ENCODE measurements around the gene TAF1D. TPM values are rescaled to one million over a fixed set of nuclear protein-coding genes. Genes with fewer than 3 reads are reported as not detected.
"Not testable (repeated sequence)": the region's sequence is repeated elsewhere in the genome, so short reads cannot be mapped to it uniquely, and the experiment has no call there.

TAF1D gene, protein sequence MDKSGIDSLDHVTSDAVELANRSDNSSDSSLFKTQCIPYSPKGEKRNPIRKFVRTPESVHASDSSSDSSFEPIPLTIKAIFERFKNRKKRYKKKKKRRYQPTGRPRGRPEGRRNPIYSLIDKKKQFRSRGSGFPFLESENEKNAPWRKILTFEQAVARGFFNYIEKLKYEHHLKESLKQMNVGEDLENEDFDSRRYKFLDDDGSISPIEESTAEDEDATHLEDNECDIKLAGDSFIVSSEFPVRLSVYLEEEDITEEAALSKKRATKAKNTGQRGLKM
- polyA plus RNA-seq, result 100 to 1,000 TPM in 2 of 3 donors, 10 to 100 TPM in 1; 74.6 to 340 (median 102) TPM

DNA sequence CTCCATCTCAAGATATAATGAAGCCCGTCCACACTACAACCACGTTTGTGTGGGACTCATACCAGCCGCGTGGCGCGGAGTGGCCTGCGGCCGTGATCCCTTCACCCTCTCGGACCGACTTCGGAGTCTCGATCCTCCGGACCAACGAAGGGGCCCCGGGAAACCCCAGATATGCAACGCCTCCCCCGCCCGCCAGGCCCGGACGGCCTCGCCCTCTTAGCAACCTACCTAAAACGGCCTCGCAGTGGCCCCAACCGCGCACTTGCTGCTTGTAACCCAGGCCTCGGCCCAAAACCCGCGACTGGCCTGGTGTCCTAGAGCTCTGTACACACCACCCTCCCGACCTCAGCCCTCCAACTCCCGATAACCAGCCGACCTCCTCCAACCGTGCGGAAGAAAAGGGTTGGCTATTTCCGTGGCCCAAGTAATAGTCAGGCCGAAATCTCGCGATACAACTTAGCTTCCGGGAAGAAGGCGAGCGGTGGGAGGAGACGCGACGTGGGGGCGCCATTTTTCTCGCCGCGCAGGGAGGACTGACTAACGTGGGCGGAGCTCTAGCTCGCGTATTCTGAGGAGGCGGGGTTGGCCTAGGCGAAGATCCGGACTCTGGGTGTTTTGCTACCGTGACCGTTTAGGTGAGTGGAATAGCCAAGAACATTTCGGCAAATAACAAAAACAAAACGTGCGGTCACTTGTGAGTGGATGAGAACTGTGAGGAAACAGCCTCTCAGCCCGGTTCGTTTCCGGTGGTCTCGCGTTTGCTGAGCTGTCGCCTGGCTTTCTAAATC is at the start of gene TAF1D, which contains the start of gene C11orf54:
Gene TAF1D (minus strand): TSS at position 402 of the 788 bp plus-strand sequence. CDS start 2,191 bp downstream, outside the sequence.
Gene C11orf54 (plus strand): TSS at position 579 of the 788 bp plus-strand sequence. CDS start 5,722 bp downstream, outside the sequence.
- 0 to 1% (median 0%) methylated on average over 65 of the region's 65 CpGs for WGBS, 3 donors
- H3K27ac ChIP-seq (ENCODE audit: low read depth, low read length), result peak within 1 kb of the TSS; percentile 85

DNA sequence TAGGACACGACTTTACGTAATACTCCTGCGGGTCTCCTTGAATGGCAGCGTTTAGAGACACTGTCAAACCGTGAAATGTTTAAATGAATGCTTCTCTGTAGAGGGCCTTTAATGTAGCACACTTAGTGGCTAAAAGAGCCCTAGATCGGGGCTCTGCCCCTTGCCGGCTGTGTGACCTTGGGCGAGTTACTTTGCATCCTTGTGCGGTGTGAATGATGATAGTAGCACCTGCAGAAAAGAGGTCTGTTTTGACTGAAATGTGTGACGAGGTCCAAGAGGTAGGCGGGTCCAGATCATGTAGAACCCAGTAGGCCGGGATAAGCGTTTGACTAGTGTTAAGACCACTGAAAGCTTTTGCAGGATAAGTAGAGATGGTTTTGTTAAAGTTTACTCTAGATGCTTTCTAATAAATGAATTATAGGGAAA is 43.7 kb upstream of the TAF1D start:
- no peak overlapping the region for H3K27ac ChIP-seq (ENCODE audit: low read depth, low read length)
- WGBS, 3 donors, result 0 to 1% (median 0%) methylated on average over 13 of the region's 13 CpGs

DNA sequence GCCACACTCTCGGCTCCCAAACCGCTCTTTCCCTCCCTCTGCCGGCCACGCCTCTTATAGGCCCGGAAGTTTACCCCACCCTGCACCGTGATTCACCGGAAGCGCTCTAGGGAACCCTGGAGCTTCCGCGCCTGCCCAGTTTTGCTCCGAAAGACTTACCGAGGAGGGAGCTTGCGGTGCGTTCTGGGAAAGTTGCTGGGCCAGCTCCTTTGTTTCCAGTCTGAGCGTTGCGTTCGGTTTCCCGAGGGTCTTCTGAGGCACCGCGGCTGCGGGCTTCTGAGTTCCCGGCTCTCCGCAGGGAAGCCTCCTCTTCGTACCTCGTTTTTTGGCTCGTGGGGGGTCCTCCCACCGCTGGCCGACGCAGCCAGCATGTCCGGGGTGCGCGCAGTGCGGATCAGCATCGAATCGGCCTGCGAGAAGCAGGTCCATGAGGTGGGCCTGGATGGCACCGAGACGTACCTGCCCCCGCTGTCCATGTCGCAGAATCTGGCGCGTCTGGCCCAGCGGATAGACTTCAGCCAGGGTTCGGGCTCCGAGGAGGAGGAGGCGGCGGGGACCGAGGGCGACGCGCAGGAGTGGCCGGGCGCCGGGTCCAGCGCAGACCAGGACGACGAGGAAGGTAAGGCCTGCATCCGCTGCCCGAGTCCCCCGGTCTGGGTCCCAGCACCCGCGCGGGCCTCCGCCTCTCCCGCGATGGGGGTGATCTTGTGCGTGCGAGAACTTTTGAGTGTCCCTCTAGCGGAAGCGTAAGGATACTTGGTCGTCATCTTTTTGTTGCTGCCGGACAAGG is 43.0 kb upstream of the TAF1D start, which contains the start of gene MED17:
Gene MED17 (plus strand): TSS at position 138 of the 790 bp plus-strand sequence. CDS start 232 bp downstream, at position 370.
- peak within 1 kb of the TSS; percentile 86 for H3K27ac ChIP-seq (ENCODE audit: low read depth, low read length)
- WGBS, 3 donors, result 0 to 1% (median 0%) methylated on average over 58 to 72 of the region's 72 CpGs

DNA sequence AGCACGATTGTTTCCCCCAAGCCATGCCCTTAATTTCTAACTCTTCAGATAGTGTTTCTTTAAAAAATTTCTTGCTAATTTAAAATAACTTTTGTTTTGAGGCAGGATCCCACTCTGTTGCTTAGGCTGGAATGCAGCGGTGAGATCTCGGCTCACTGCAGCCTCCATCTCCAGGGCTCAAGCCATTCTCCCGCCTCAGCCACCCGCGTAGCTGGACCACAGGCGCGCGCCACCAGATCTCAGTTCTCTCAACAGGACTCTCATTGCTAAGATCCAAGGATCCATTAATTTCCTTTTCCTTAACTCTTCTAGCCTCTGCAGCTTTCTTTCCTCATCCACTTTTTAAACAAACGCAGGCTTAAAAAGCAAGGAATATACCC is 42.5 kb upstream of the TAF1D start:
- no peak overlapping the region for H3K27ac ChIP-seq (ENCODE audit: low read depth, low read length)
- WGBS, 3 donors, result 0% methylated on average over 10 of the region's 10 CpGs

DNA sequence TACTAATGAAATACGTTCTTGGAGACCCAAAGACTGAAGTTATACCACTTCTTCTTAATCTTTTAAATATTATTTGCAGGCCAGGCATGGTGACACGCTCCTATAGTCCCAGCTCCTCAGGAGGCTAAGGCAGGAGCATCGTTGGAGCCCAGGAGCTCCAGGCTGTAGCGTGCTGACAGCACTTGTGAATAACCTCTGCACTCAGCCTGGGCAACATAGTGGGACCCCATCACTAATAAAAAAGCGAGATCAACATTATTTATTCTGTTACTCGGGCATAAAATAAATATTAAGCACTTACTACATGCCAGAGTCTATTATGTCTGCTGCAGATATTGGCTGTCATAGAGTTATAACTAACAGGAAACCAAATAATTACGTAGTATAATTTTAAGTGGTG is 42.1 kb upstream of the TAF1D start:
- H3K27ac ChIP-seq (ENCODE audit: low read depth, low read length), result no peak overlapping the region
- 50 to 60% (median 52%) methylated on average over 7 of the region's 7 CpGs for WGBS, 3 donors

DNA sequence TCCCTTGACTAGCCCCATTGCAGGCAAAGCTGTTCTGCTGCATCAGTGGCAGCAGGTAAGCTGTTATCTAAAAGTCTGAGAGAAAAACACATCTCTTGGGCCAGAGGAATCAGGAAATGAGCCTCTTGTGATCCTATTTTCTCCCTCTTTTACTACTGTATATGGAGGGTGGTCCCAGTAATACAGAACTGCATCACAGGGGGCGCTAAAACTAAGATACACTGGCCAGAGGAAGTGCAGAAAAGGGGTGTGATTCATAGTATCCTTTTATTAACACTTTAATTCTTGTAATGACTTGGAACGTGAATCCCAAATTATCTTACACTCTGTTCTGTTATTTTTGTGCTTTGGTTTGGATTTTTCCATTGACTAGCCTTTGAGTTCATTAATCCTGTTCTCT is 34.0 kb upstream of the TAF1D start:
- 58 to 65% (median 60%) methylated on average over 2 of the region's 2 CpGs for WGBS, 3 donors
- no peak overlapping the region for H3K27ac ChIP-seq (ENCODE audit: low read depth, low read length)

DNA sequence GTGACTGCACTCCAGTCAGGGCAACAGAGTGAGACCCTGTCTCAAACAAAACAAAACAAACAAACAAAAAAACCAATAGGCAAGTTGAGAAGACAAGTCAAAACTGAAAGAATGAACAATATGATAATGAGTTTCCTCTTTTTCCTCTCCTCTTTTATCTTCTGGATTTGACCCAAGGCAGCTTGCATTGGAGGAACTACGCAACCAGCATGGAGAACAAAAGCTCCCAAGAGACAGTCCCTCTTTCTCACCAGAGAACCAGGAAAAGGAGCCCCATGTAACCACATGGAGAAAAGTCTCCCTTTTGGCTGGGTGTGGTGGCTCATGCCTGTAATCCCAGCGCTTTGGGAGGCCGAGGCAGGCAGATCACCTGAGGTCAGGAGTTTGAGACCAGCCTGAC is 33.3 kb upstream of the TAF1D start:
- H3K27ac ChIP-seq (ENCODE audit: low read depth, low read length), result not testable (repeated sequence)
- WGBS, 3 donors, result 81 to 94% (median 85%) methylated on average over 3 of the region's 3 CpGs

DNA sequence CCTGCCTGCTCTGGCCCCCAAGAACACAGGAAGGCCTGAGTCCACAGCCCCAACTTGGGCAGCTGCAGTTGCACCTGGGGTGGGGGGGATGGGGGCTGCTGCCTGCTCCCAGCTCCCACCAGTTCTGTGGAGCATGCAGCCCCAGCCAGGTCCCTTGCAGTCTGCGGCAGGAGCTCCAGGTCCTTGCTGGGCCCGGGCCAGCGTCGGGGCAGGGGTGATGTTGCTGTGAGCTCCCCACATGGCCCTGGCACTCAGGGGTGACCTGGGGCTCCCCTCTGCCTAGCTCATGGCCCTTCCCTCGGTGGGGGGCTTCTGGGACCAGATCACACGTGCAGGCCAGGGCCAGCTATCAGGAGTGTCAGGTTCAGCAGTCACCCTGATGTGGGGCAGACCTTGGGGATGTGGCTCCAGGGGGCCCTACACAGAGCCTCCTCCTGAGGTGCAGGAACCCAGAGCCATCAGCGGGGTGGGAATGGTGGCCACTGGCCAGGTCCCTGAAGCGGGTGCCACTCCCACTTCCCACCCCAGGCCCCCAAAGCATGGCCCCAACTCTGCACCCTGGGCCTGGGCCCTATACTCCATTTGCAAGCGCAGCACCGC is 32.4 kb upstream of the TAF1D start:
- WGBS, 3 donors, result 89 to 91% (median 90%) methylated on average over 9 to 10 of the region's 10 CpGs
- H3K27ac ChIP-seq (ENCODE audit: low read depth, low read length), result no peak overlapping the region

DNA sequence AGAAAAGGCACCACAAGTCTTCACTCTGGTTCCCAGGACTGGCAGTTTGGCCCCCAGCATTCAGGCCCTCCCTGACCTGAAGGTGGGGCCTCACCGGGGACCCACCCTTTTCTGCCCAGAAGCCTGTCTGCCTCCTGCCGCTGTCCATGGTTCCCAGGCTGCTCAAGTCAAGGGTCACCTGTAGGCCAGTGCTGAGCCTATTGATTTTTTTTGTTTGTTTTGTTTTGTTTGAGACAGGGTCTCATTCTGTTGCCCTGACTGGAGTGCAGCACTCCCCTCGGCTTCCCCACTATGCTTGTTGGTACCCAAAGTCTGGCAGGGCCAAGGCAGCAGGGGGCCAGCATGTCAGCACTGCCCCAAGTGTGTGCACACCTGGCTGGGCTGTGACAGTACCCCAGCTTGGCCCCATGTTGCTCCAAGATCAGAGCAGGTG is 31.8 kb upstream of the TAF1D start:
- H3K27ac ChIP-seq (ENCODE audit: low read depth, low read length), result no peak overlapping the region
- 82 to 95% (median 94%) methylated on average over 3 of the region's 3 CpGs for WGBS, 3 donors

DNA sequence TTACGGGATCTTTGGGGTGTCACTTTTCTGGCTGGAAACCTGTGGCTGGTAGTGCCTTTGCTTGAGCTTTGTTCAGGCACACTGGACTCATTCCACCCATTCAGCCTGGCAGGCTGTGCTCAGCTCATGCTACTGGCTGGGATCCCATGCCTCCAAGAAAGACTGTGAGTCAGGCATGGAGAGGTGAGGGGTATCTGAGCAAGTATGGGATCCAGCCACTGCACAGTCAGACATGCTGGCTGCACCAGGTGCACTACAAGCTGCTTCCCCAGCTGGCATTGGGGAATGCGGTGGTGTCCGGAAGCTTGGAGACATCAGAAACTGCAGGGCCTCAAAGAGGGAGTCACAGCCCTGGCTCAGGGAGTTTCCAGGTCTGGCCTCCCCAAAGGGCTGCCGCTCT is 30.8 kb upstream of the TAF1D start:
- no peak overlapping the region for H3K27ac ChIP-seq (ENCODE audit: low read depth, low read length)
- WGBS, 3 donors, result 94 to 98% (median 98%) methylated on average over 4 of the region's 4 CpGs

DNA sequence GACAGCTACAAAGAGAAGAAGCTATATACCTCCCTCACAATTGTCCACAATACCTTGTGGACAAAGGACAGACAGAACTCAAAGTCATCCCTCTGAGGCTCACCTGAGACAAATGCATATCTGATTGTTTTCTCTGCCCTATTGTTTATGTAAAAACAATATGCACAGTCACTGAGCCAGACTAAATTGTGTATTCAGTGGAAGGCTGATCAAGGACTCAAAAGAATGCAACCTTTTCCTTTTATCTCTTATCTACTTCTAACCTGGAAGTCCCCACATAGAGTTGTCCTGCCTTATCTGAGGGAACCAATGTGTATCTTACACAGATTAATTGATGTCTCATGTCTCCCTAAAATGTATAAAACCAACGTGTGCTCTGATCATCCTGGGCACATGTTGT is 28.9 kb upstream of the TAF1D start:
- H3K27ac ChIP-seq (ENCODE audit: low read depth, low read length), result no peak overlapping the region
- 27 to 58% (median 49%) methylated on average over 1 of the region's 1 CpG for WGBS, 3 donors

DNA sequence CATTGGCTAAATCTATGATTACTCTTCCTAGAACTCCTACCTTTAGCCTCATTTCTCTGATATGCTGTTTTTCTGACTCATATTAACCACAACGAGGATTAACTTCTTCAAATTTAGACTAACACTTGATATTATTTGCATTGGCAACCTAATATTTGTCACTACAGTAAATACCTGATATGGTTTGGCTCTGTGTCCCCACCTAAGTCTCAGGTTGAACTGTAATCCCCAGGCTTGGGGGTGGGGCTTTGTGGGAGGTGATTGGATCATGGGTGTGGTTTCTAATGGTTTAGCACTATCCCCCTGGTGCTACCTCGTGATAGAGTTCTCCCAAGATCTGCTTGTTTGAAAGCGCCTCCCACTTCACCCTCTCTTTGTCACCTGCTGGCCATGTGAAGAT is 25.7 kb upstream of the TAF1D start:
- 77 to 88% (median 86%) methylated on average over 3 of the region's 3 CpGs for whole genome bisulfite sequencing, 3 donors
- no peak overlapping the region for H3K27ac ChIP-seq (ENCODE audit: low read depth, low read length)

DNA sequence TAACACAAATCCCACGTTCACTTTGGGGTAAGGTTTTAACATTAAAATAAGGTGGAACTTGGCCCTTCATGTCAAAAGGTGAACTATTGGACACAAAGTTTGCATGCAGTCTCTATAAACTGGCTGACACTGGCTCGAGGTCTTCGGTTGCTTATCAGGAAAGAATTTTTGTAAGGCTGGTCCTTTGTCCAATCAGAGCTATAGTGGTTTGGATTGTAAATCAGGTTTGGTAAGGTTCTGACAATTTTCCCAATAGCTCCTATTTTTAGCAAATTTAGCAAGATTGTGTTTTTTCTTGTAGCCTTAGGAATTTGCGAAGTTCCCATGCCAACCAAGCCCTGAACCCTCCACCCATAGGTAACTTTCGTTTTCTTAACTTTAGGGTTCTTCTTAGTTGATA is 25.2 kb upstream of the TAF1D start:
- WGBS, 3 donors, result 49 to 81% (median 80%) methylated on average over 5 of the region's 5 CpGs

DNA sequence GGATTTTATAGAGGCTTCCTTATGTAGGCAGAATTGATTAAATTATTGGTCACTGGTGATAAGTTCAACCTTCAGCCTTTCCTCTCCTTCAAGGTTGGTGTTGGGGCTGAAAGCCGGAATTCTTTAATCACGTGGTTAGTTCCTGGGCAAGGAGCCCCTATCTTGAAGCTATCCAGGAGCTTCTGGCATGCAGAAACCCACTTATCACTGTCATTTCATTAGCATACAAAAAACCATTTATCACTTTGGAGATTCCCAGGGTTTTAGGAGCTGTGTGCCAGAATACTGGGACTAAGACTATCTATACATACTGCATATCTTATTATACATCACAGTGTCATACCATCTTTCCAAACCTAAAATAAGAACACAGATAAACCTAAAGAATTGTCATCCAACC is 24.3 kb upstream of the TAF1D start:
- 40 to 63% (median 51%) methylated on average over 2 of the region's 2 CpGs for WGBS, 3 donors
- no peak overlapping the region for H3K27ac ChIP-seq (ENCODE audit: low read depth, low read length)

More for the DNA sequence above, 25.2 kb upstream of the TAF1D start:
- no peak overlapping the region for H3K27ac ChIP-seq (ENCODE audit: low read depth, low read length)

DNA sequence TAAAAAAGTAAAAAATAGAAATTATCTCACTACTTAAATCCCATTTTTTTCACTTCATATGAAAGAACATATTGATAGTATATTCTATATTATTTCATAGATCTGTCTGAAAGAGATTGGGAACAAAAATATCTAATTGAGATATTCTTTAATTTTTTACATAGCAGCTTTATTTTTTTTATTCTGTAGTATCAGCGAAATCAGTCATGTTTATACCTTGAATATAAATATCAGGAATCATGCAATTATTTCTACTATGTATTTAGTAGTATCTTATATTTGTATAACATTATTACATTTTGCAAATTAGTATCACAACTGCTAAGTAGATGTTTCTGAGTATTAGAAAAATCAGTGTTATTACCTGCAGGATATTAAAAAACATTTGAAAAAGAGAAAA is 20.6 kb upstream of the TAF1D start:
- no peak overlapping the region for H3K27ac ChIP-seq (ENCODE audit: low read depth, low read length)
- 94 to 97% (median 96%) methylated on average over 1 of the region's 1 CpG for WGBS, 3 donors

DNA sequence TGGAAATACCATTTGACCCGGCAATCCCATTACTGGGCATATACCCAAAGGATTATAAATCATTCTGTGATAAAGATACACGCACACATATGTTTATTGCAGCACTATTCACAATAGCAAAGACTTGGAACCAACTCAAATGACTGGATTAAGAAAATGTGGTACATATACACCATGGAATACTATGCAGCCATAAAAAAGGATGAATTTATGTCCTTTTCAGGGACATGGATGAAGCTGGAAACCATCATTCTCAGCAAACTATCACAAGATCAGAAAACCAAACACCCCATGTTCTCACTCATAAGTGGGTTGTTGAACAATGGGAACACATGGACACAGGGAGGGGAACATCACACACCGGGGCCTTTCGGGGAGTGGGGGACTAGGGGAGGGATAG is 17.8 kb upstream of the TAF1D start:
- H3K27ac ChIP-seq (ENCODE audit: low read depth, low read length), result not testable (repeated sequence)
- 87 to 93% (median 91%) methylated on average over 4 of the region's 4 CpGs for WGBS, 3 donors

DNA sequence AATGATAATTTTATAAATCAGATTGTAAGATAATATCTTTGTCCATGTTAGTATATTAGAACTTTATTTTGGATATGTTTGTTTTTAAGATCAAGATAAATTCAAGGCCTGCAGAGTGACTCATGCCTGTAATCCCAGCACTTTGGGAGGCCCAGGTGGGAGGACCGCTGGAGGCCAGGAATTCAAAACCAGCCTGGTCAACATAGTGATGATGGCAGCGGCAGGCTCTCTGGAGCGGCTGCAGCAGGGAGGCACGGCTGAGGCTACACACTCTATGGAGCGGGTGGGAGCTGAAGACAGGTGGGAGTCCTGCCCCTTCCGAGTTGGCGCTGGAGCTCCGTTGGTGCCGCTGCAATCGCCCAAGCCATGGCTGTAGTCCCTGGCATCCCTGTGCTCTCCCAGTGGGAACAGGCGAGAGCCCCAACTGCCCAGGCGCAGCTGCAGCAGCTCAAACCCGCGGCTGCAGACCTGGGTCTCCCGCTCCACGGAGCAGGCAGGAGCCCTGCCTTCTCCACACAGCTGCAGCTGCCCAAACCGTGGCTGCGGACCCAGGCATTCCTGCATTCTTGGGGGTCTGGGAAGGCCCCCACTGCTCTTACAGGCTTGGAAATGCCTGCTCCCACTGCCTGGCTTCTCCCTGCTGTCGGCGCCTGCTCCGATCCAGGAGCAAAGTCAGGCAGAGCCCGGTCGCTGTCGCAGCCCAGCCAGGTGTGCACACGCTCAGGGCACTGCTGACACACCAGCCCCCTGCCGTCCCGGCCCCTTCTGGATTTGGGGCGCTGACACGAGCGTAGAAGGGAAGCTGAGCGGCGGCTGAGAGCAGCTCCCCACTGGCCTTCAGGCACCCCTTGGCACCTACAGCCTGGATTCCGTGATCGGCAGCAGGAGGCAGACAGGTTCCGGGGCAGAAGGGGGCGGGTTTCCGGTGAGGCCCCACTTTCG is 16.9 kb upstream of the TAF1D start:
- H3K27ac ChIP-seq (ENCODE audit: low read depth, low read length), result no peak overlapping the region
- 97 to 98% (median 98%) methylated on average over 38 of the region's 38 CpGs for WGBS, 3 donors
